Small intestine (tissue), 16 donors: ENCODE measurements around the gene CARD8. TPM values are rescaled to one million over a fixed set of nuclear protein-coding genes. Genes with fewer than 3 reads are reported as not detected.
A peak's percentile ranks its signal among the peaks of the same experiment; 100 is the strongest.

Source experiments
- DNase-seq, 2 donors: peaks; one replicate each; pipeline versions ENCODE4 v3.0.0 to v3.0.0-alpha.2; 2013
- FAIRE-seq: peaks from 2 replicates; lab custom pipeline; 2012; peaks lifted over from hg19 to GRCh38; lab: Jason Lieb, UNC
- H3K27ac ChIP-seq, 3 donors: one replicate each; pipeline ENCODE4 v1.5.1; 2013; ENCODE audit warnings: low read length in 2 of 3, mild to moderate bottlenecking in 2 of 3, control low read depth in 1 of 3, inconsistent platforms in 1 of 3, low read depth in 1 of 3, moderate library complexity in 1 of 3
- H3K27me3 ChIP-seq, 3 donors: one replicate each; pipeline ENCODE4 v1.6.1; 2013; ENCODE audit warnings: low read length in 3 of 3, inconsistent platforms in 1 of 3; ENCODE audit not compliant: control insufficient read depth in 3 of 3, insufficient read depth in 3 of 3
- H3K36me3 ChIP-seq, 3 donors: one replicate each; pipeline ENCODE4 v1.6.1; 2013; ENCODE audit warnings: low read length in 3 of 3, inconsistent platforms in 1 of 3, low read depth in 1 of 3, mild to moderate bottlenecking in 1 of 3, moderate library complexity in 1 of 3; ENCODE audit not compliant: control insufficient read depth in 3 of 3, insufficient read depth in 2 of 3
- H3K4me1 ChIP-seq, 3 donors: one replicate each; pipeline ENCODE4 v1.6.1; 2013; ENCODE audit warnings: low read length in 2 of 3, inconsistent platforms in 1 of 3, low read depth in 1 of 3, mild to moderate bottlenecking in 1 of 3, moderate library complexity in 1 of 3; ENCODE audit not compliant: control insufficient read depth in 3 of 3, insufficient read depth in 2 of 3
- H3K4me3 ChIP-seq, 3 donors: one replicate each; pipeline ENCODE4 v1.5.1; 2013; ENCODE audit warnings: low read length in 3 of 3, control low read depth in 1 of 3, inconsistent platforms in 1 of 3, low read depth in 1 of 3, mild to moderate bottlenecking in 1 of 3, moderate library complexity in 1 of 3
- H3K9me3 ChIP-seq, 2 donors: one replicate each; pipeline ENCODE4 v1.6.1; 2013; ENCODE audit warnings: low read depth in 1 of 2, low read length in 1 of 2; ENCODE audit not compliant: control insufficient read depth in 2 of 2, insufficient read depth in 1 of 2
- WGBS, 3 donors: extraction: QIAGEN DNeasy Blood & Tissue Kit; methylation state at CpG; one replicate each; pipeline ENCODE4 v1.1.7; 2013; 5-methylcytosine and 5-hydroxymethylcytosine counted together
- long read RNA-seq, 10 donors: transcript quantifications; one replicate each; lab custom pipeline, GENCODE V29; 2026
- polyA plus RNA-seq, 4 donors: library from polyadenylated mRNA; stranded (reverse) in 3 of 4; unstranded in 1 of 4; fragments of 200-250 nt in 3 of 4; fragments of 120-200 nt in 1 of 4; gene quantifications; one replicate each; pipeline versions ENCODE4 v1.2.1 to v1.2.3, GENCODE V29; 2013
- donor health status: healthy with polysubstance abuse.
- donor health status: control.
- donor health status: control.
- donor health status: Bipolar disorder and iron deficiency.
- donor health status: healthy.

The CARD8 gene, protein sequence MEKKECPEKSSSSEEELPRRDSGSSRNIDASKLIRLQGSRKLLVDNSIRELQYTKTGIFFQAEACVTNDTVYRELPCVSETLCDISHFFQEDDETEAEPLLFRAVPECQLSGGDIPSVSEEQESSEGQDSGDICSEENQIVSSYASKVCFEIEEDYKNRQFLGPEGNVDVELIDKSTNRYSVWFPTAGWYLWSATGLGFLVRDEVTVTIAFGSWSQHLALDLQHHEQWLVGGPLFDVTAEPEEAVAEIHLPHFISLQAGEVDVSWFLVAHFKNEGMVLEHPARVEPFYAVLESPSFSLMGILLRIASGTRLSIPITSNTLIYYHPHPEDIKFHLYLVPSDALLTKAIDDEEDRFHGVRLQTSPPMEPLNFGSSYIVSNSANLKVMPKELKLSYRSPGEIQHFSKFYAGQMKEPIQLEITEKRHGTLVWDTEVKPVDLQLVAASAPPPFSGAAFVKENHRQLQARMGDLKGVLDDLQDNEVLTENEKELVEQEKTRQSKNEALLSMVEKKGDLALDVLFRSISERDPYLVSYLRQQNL
- polyA plus RNA-seq: 10 to 100 TPM; 13.0 to 36.1 (median 16.8) TPM
- long read RNA-seq, donor 1, full-length matches to known transcripts: 3 of 8 reads
- long read RNA-seq, donor 1, partial matches to known transcripts: 5 of 8 reads
- long read RNA-seq, donor 1, other reads (novel, unspliced or antisense): 0 of 8 reads
- long read RNA-seq, donor 2, partial matches to known transcripts: 0 of 1 reads
- long read RNA-seq, donor 2, other reads (novel, unspliced or antisense): 0 of 1 reads
- long read RNA-seq, donor 3, partial matches to known transcripts: 13 of 14 reads
- long read RNA-seq, donor 3, other reads (novel, unspliced or antisense): 0 of 14 reads
- long read RNA-seq, donor 4: 0 reads
- long read RNA-seq, donor 5: 0 reads
- long read RNA-seq, donor 6, full-length matches to known transcripts: 1 of 1 reads
- long read RNA-seq, donor 6, partial matches to known transcripts: 0 of 1 reads
- long read RNA-seq, donor 6, other reads (novel, unspliced or antisense): 0 of 1 reads
- long read RNA-seq, donor 7, partial matches to known transcripts: 30 of 35 reads
- long read RNA-seq, donor 7, other reads (novel, unspliced or antisense): 0 of 35 reads
- long read RNA-seq, donor 8: 0 reads
- long read RNA-seq, donor 9: 0 reads
- long read RNA-seq, donor 10, partial matches to known transcripts: 12 of 13 reads
- long read RNA-seq, donor 10, other reads (novel, unspliced or antisense): 0 of 13 reads

DNA sequence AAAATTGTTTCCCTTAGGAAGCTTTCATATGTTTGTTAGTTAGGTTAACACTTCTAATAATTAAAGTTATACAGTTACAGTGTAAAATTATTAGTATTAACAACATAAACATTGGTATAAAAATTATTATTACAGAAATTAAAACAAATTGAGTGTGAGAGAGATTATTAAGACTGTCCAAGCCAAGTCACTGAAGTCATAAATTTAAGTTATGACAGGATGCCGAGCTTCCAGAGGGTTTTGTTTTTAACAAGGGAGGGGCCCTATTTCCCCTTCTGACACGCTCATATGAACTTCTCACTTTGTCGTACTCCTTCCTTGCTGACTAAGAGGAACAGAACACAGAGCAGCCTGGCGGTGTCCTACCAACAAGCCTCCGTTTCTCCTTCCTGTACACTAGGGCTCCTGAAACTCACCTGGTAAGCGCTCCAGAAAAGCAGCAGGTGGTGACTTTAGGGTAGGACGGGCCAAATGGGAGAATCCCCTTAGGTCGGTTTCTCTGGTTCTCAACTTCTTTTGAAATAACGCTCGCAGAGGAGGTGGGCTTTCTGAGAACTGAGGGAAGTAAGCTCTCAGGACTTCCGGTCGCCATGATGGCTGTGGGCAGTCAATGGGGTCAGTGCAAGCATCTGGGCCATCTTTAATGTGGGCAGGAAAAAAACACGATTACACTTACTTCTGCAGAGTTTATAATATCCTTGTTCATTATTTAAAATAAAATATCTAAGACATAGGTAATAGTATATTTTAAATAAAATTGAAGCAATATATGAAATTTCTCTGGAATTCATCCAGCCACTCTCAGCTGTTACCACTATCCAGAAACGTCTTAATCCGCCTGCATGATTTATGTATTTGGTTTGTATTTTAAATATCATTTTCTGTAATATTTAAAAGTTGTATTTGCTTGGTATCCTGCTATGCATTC lies at the start of gene CARD8:
TSS of gene CARD8 (minus strand) at position 537 of the 928 bp plus-strand sequence. CDS start 14,892 bp downstream, outside the sequence.
- Histone ChIP-seq H3K4me1 (peaks cover 4 to 6% (median 5%) of the 10 kb centered on the region in 3 donors), H3K9me3 (no peaks in the 10 kb centered on the region), H3K27ac (peak within 1 kb of the TSS; percentile 84 to 100 (median 88)), H3K4me3 (peak within 1 kb of the TSS; percentile 39 to 62 (median 52)), H3K36me3 (no peaks in the 10 kb centered on the region), H3K27me3 (no peaks in the 10 kb centered on the region)
- DNase-seq: peak; percentile 87 to 94
- WGBS, 3 donors: 5 to 7% (median 7%) methylated on average over 15 of the region's 15 CpGs
- no peak for FAIRE-seq

DNA sequence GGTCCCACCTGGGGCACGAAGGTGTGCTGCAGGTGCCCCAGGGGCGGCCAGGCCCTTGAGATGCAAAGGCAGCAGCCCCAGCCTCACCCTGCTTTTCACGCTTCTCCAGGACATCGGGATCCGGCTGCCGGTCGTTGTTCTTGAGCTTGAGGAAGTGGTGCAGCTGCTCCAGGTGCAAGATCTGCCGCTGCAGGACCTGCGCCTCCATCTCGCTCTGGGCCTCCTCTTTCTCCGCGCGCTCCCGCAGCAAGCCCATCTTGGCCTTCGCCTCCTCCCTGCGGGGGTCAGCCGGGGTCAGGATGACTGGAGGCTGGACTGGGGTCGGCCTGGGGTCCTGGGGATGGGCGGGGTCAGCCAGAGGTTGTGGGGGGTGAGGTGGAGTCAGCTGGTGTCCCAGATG lies 48.2 kb upstream of the CARD8 start:
- Histone ChIP-seq H3K9me3 (no peaks in the 10 kb centered on the region), H3K27me3 (peaks cover 0 to 3% (median 0%) of the 10 kb centered on the region in 3 donors), H3K27ac (no peak overlapping the region), H3K4me3 (no peak overlapping the region), H3K4me1 (no peaks in the 10 kb centered on the region), H3K36me3 (no peaks in the 10 kb centered on the region)
- DNase-seq (no peak), FAIRE-seq (no peak)
- 78 to 85% (median 84%) methylated on average over 18 to 19 of the region's 19 CpGs for WGBS, 3 donors

DNA sequence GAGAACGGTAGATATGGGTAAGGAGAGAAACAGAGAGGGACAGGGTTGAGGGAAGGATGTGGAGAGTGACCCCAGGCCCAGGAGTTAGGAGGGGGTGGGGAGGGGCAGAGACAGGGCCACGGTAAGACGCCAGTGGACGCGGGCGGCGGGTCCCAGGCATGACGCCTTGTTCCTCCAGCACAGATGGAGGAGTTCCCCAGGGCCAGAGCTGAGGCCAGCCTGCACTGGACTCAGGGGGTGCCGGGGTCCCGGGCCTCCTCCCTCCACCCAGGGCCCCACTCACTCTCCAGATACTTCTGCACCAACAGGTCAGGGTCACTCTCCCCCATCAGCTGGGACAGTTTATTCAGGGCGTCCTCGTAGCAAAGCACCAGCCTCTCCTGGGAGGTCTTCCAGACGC lies 47.7 kb upstream of the CARD8 start:
- FAIRE-seq (no peak), DNase-seq (no peak)
- peaks cover 0 to 3% (median 0%) of the 10 kb centered on the region in 3 donors for H3K27me3 ChIP-seq
- 83 to 88% (median 87%) methylated on average over 12 to 13 of the region's 13 CpGs for WGBS, 3 donors
- H3K27ac ChIP-seq: no peak overlapping the region
- H3K9me3 ChIP-seq: no peaks in the 10 kb centered on the region
- H3K4me1 ChIP-seq: no peaks in the 10 kb centered on the region
- H3K36me3 ChIP-seq: no peaks in the 10 kb centered on the region
- H3K4me3 ChIP-seq: no peak overlapping the region

DNA sequence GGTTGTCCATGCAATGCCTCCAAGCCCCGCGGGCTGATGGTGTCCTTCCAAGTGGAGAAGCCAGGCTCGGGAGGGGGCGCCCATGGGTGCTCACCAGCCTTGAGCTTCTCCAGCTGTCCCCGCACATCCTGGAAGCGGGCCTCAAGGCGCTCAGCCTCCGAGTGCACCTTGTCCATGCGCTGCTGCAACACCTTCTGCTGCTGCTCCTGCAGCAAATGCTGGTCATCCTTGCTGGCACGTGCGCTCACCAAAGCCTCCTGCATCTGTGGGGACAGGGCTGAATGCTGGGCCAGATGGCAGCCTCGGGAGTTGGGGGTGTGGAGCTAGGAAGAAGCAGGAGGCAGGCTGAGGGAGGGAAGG lies 46.9 kb upstream of the CARD8 start:
- no peak for DNase-seq
- Histone ChIP-seq H3K4me3 (no peak overlapping the region), H3K4me1 (no peaks in the 10 kb centered on the region), H3K9me3 (no peaks in the 10 kb centered on the region), H3K27me3 (peaks cover 0 to 3% (median 0%) of the 10 kb centered on the region in 3 donors), H3K27ac (no peak overlapping the region), H3K36me3 (no peaks in the 10 kb centered on the region)
- no peak for FAIRE-seq
- WGBS, 3 donors: 88 to 93% (median 91%) methylated on average over 10 to 12 of the region's 12 CpGs

DNA sequence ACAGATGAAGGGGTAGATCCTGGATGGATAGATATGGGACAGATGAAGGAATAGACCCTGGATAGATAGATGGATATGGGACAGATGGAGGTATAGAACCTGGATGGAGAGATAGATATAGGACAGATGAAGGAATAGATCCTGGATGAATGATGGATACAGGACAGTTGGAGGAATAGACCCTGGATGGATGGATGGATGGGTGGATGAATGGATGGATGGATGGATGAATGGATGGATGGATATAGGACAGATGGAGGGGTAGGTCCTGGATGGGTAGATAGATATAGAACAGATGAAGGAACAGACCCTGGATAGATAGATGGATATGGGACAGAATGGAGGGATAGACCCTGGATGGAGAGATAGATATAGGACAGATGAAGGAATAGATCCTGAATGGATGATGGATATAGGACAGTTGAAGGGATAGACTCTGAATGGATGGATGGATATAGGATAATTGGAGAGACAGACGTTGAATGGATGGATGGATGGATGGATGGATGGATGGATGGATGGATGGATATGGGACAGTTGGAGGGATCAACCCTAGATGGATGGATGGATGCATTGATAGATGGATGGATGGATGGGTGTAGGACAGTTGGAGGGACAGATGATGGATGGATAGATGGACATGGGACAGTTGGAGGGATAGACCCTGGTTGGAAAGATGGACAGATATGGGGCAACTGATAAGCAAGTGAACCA lies 46.3 kb upstream of the CARD8 start:
- H3K27me3 ChIP-seq: peaks cover 0 to 3% (median 0%) of the 10 kb centered on the region in 3 donors
- H3K4me3 ChIP-seq: no peak overlapping the region
- DNase-seq (no peak), FAIRE-seq (no peak)
- no peak overlapping the region for H3K27ac ChIP-seq
- 84 to 93% (median 87%) methylated on average over 1 of the region's 1 CpG for WGBS, 3 donors
- no peaks in the 10 kb centered on the region for H3K9me3 ChIP-seq
- no peaks in the 10 kb centered on the region for H3K4me1 ChIP-seq
- H3K36me3 ChIP-seq: no peaks in the 10 kb centered on the region

DNA sequence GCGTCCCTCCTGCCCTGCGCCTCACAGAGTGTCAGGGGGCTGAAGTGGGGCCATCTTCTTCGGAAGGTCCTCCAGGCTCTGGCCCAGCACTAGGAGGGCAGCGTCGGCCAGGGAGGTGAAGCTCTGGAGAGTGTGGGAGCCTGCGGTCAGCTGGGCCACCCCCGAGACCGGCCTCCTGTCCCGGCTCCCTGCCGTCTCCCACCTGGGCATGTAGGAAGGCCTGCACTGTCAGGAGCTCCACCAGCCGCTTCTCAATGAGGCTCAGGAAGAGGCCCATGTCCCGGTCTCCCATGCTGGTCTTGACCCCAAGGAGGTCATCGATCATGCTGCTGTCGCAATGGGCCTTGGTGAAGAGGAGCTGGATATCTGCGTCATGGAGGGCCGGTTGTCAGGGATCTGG lies 42.3 kb upstream of the CARD8 start:
- Histone ChIP-seq H3K27me3 (peaks cover 0 to 2% (median 0%) of the 10 kb centered on the region in 3 donors), H3K36me3 (no peaks in the 10 kb centered on the region), H3K9me3 (no peaks in the 10 kb centered on the region), H3K4me3 (no peak overlapping the region), H3K4me1 (no peaks in the 10 kb centered on the region), H3K27ac (no peak overlapping the region)
- no peak for DNase-seq
- FAIRE-seq: no peak
- WGBS, 3 donors: 89 to 94% (median 91%) methylated on average over 16 of the region's 16 CpGs
